Endothelial cell of umbilical vein (primary cell): Measurements from ENCODE around the gene ACYP2. TPM values are rescaled to one million over a fixed set of nuclear protein-coding genes. Genes with fewer than 3 reads are reported as not detected.

ENCODE experiments used
- BruUV-seq: library from RNA; stranded (reverse); fragments of 400-500 nt; replicated peaks from 2 replicates; lab custom pipeline; 2021; lab: Mats Ljungman, UMichigan
- CTCF ChIA-PET: fragments of 300-600, 350-600 bp; sonication (Branson Sonifier 250); formaldehyde crosslinking; loops from one replicate; lab custom pipeline; 2021; ENCODE audit warnings: antibody characterized with exemption, inconsistent platforms; lab: Charles Lee
- POLR2A ChIA-PET: fragments of 300-600, 350-600 bp; sonication (Branson Sonifier 250); formaldehyde crosslinking; loops from one replicate; lab custom pipeline; 2021; ENCODE audit warnings: antibody characterized with exemption, inconsistent platforms; lab: Charles Lee
- DNase-seq: peaks from one replicate; pipeline ENCODE4 v3.0.0-alpha.2; 2011; ENCODE audit warnings: low read depth, low spot score
- FAIRE-seq: peaks from 2 replicates; lab custom pipeline; 2011; peaks lifted over from hg19 to GRCh38; lab: Jason Lieb, UNC
- H2AFZ ChIP-seq: 2 replicates; pipeline ENCODE4 v1.6.0; 2012; ENCODE audit warnings: low read depth, low read length, control low read depth, inconsistent platforms
- H3K27ac ChIP-seq: 2 replicates; pipeline ENCODE4 v1.5.1; 2011; ENCODE audit warnings: low read depth, mild to moderate bottlenecking, control low read depth, low read length, moderate library complexity; ENCODE audit not compliant: insufficient read depth
- H3K27me3 ChIP-seq, 2 experiments: 2 replicates each; pipeline versions ENCODE4 v1.6.0 to v1.6.1; 2011; ENCODE audit warnings: low read length in 2 of 2, mixed read lengths in 1 of 2; ENCODE audit not compliant: control insufficient read depth in 2 of 2, insufficient read depth in 2 of 2
- H3K36me3 ChIP-seq, 2 experiments: 2 replicates in 1 of 2; 3 replicates in 1 of 2; pipeline ENCODE4 v1.5.1; 2011; ENCODE audit warnings: low read length in 2 of 2, mild to moderate bottlenecking in 1 of 2, moderate library complexity in 1 of 2; ENCODE audit not compliant: control insufficient read depth in 2 of 2, insufficient read depth in 2 of 2; ENCODE audit errors: extremely low read depth in 1 of 2
- H3K4me1 ChIP-seq: 3 replicates; pipeline ENCODE4 v1.5.1; 2011; ENCODE audit warnings: mild to moderate bottlenecking, low read length; ENCODE audit not compliant: control insufficient read depth, insufficient read depth; ENCODE audit errors: extremely low read depth
- H3K4me2 ChIP-seq: 2 replicates; pipeline ENCODE4 v1.6.1; 2011; ENCODE audit warnings: low read length, control low read depth, mixed read lengths; ENCODE audit not compliant: insufficient read depth
- H3K4me3 ChIP-seq, 3 experiments: fragments of 200-600 bp in 1 of 3; sonication (generic), shearing (Covaris generic) in 1 of 3; replicated peaks in 1 of 3; 2 replicates each; pipeline ENCODE4 v1.5.1; 2011 to 2016; ENCODE audit warnings: control low read depth in 3 of 3, low read length in 3 of 3, mild to moderate bottlenecking in 2 of 3, inconsistent platforms in 1 of 3, low read depth in 1 of 3, moderate library complexity in 1 of 3; ENCODE audit not compliant: insufficient read depth in 1 of 3
- H3K79me2 ChIP-seq: 2 replicates; pipeline ENCODE4 v1.6.0; 2012; ENCODE audit warnings: low read length, inconsistent platforms; ENCODE audit not compliant: control insufficient read depth, insufficient read depth
- H3K9ac ChIP-seq: replicated peaks from 2 replicates; pipeline ENCODE3; 2011; ENCODE audit warnings: low read length, control low read depth; ENCODE audit not compliant: insufficient read depth; ENCODE audit errors: extremely low read depth
- H3K9me1 ChIP-seq: replicated peaks from 3 replicates; pipeline ENCODE4 v1.6.0; 2011; ENCODE audit warnings: mild to moderate bottlenecking, low read length; ENCODE audit not compliant: control insufficient read depth, insufficient read depth; ENCODE audit errors: extremely low read depth
- H3K9me3 ChIP-seq: replicated peaks from 2 replicates; pipeline ENCODE4 v1.5.1; 2012; ENCODE audit warnings: low read length, inconsistent platforms; ENCODE audit not compliant: control insufficient read depth, insufficient read depth
- H4K20me1 ChIP-seq: replicated peaks from 2 replicates; pipeline ENCODE3; 2011; ENCODE audit warnings: mild to moderate bottlenecking, low read length; ENCODE audit not compliant: control insufficient read depth, insufficient read depth; ENCODE audit errors: extremely low read depth
- CTCF ChIP-seq, 2 donors: IDR thresholded peaks; 1 replicate in 1 of 2; 2 replicates in 1 of 2; pipeline ENCODE4 v1.5.1; 2011; ENCODE audit warnings: low read length in 2 of 2, mild to moderate bottlenecking in 2 of 2, moderate library complexity in 2 of 2, control low read depth in 1 of 2, inconsistent platforms in 1 of 2, low read depth in 1 of 2; ENCODE audit not compliant: insufficient read depth in 1 of 2; ENCODE audit errors: extremely low read depth in 1 of 2
- EZH2 ChIP-seq: IDR thresholded peaks from 2 replicates; pipeline ENCODE4 v1.6.1; 2012; ENCODE audit warnings: borderline replicate concordance, low read depth, mild to moderate bottlenecking, moderate library complexity, low read length, inconsistent platforms; ENCODE audit not compliant: severe bottlenecking
- FOS ChIP-seq: IDR thresholded peaks from 2 replicates; pipeline ENCODE4 v1.6.1; 2011; ENCODE audit warnings: mild to moderate bottlenecking, low read length, moderate library complexity, borderline replicate concordance; ENCODE audit not compliant: insufficient read depth
- GATA2 ChIP-seq: IDR thresholded peaks from 2 replicates; pipeline ENCODE4 v1.7.0; 2011; ENCODE audit warnings: low read depth, mild to moderate bottlenecking, moderate library complexity, mixed read lengths, low read length; ENCODE audit not compliant: insufficient read length, insufficient read depth
- JUN ChIP-seq: IDR thresholded peaks from 2 replicates; pipeline ENCODE4 v1.6.1; 2011; ENCODE audit warnings: borderline replicate concordance, low read depth; ENCODE audit not compliant: insufficient read length, insufficient read depth
- MAX ChIP-seq: IDR thresholded peaks from 2 replicates; pipeline ENCODE4 v1.6.1; 2011; ENCODE audit not compliant: insufficient read depth, insufficient read length
- MYC ChIP-seq: IDR thresholded peaks from one replicate; pipeline ENCODE4 v1.6.1; 2011; ENCODE audit warnings: mild to moderate bottlenecking, low read depth, low read length
- POLR2A ChIP-seq: IDR thresholded peaks from 2 replicates; pipeline ENCODE4 v1.6.1; 2012; ENCODE audit warnings: low read depth, mild to moderate bottlenecking, control low read depth, low read length
- POLR2AphosphoS5 ChIP-seq: IDR thresholded peaks from 2 replicates; pipeline ENCODE4 v1.6.1; 2012; ENCODE audit warnings: low read depth, mild to moderate bottlenecking, control low read depth, low read length, moderate library complexity; ENCODE audit not compliant: insufficient read depth
- dilution Hi-C: fragments of 300-500 bp; cut with MboI; formaldehyde crosslinking; loops from one replicate; pipeline ENCODE4 v1.15.0; 2019; ENCODE audit warnings: low sequenced_read_pairs; ENCODE audit not compliant: extremely low pct_ligation_motif_present
- intact Hi-C: fragments of 100-400 bp; cut with micrococcal nuclease; formaldehyde crosslinking; loops from one replicate; pipeline ENCODE4 v1.10.0; 2022
- polyA plus RNA-seq, 4 experiments: library from polyadenylated mRNA; depleted of rRNA in 3 of 4; stranded (reverse) in 3 of 4; unstranded in 1 of 4; fragments of >200 nt; gene quantifications; 2 replicates each; pipeline versions ENCODE4 v1.2.1 to v1.2.3, GENCODE V29; 2011 to 2012; ENCODE audit warnings: missing spikeins in 1 of 4
- total RNA-seq: library from RNA; stranded (reverse); gene quantifications from 2 replicates; pipeline ENCODE4 v1.2.3, GENCODE V29; 2021

The ACYP2 gene
- total and polyA plus RNA-seq, 2 donors (not counting 3 experiments of a cell fraction or from before 2014, with no cell fraction given) = 3.9 to 7.9 TPM

- ChIA-PET POLR2A (no interaction called here), CTCF (interaction anchor here (0.6 to 1.1 kb wide), 2 partner anchors 19 to 27 kb away, joined by 3 read pairs; no protein-coding TSS in a partner anchor)
- dilution Hi-C loops = no loop called here
- Histone ChIP-seq H3K9me1 (no peaks in the 10 kb centered on the region), H3K79me2 (no peaks in the 10 kb centered on the region), H2AFZ (no peak overlapping the region), H3K27me3 (peaks cover 0 to 3% of the 10 kb centered on the region in 2 experiments), H3K4me3 (no peak overlapping the region), H3K27ac (no peak overlapping the region), H3K9ac (no peak overlapping the region), H3K9me3 (no peaks in the 10 kb centered on the region), H3K4me2 (no peak overlapping the region), H4K20me1 (no peaks in the 10 kb centered on the region), H3K36me3 (no peaks in the 10 kb centered on the region), H3K4me1 (no peaks in the 10 kb centered on the region)
- intact Hi-C loops = no loop called here
- BruUV-seq = no TSS peak
- DNase-seq (no peak), FAIRE-seq (no peak)
- TF ChIP-seq FOS (no peak), POLR2A (no peak), EZH2 (no peak), MAX (no peak), MYC (no peak), JUN (no peak), POLR2AphosphoS5 (no peak), CTCF (IDR thresholded peaks at IDR 0.05; ENCODE audit: extremely low read depth in 1 of 2, insufficient read depth in 1 of 2, low read depth in 1 of 2, low read length in 2 of 2) (no peak), GATA2 (no peak)
Observed at GRCh38 chr2:54079331-54079730, 36.1 kb upstream of the ACYP2 start.
